Nephron (organoid): ENCODE results near the gene IFNLR1.

Source experiments
- H3K27ac Mint-ChIP-seq, 3 experiments: 2 replicates each; pipeline ENCODE4 v1.8.0; 2020; ENCODE audit warnings: mixed read lengths in 3 of 3, mild to moderate bottlenecking in 2 of 3, moderate library complexity in 1 of 3
- H3K27me3 Mint-ChIP-seq: 2 replicates; pipeline ENCODE4 v1.8.0; 2021; ENCODE audit warnings: low read depth, mild to moderate bottlenecking, moderate library complexity, mixed read lengths
- H3K36me3 Mint-ChIP-seq: 2 replicates; pipeline ENCODE4 v1.8.0; 2020; ENCODE audit warnings: low read depth, mixed read lengths
- H3K4me1 Mint-ChIP-seq: 2 replicates; pipeline ENCODE4 v1.8.0; 2020; ENCODE audit warnings: mixed read lengths
- H3K4me3 Mint-ChIP-seq, 3 experiments: 2 replicates each; pipeline ENCODE4 v1.8.0; 2020; ENCODE audit warnings: mild to moderate bottlenecking in 3 of 3, mixed read lengths in 3 of 3, moderate library complexity in 2 of 3
- H3K9me3 Mint-ChIP-seq: 2 replicates; pipeline ENCODE4 v1.8.0; 2020; ENCODE audit warnings: mixed read lengths
- CTCF ChIP-seq, 3 experiments: fragments of 200-600 bp; sonication (generic); IDR thresholded peaks; one replicate each; pipeline ENCODE4 v1.5.0; 2021; ENCODE audit warnings: antibody characterized with exemption in 3 of 3; ENCODE audit not compliant: unreplicated experiment in 3 of 3

The IFNLR1 gene

GRCh38 chr1:24126018-24126671 is 60.9 kb downstream of the IFNLR1 start:
- Mint-ChIP-seq H3K36me3 (no peaks in the 10 kb centered on the region), H3K27ac (no peak overlapping the region), H3K27me3 (peaks cover 15% of the 10 kb centered on the region), H3K4me1 (no peaks in the 10 kb centered on the region), H3K4me3 (no peak overlapping the region), H3K9me3 (peaks cover 8% of the 10 kb centered on the region)
- no peak for TF ChIP-seq CTCF (IDR thresholded peaks at IDR 0.05; ENCODE audit: unreplicated experiment in 3 of 3)

- Mint-ChIP-seq H3K36me3 (no peaks in the 10 kb centered on the region), H3K9me3 (peaks cover 6% of the 10 kb centered on the region), H3K4me1 (no peaks in the 10 kb centered on the region), H3K27ac (no peak overlapping the region), H3K27me3 (peaks cover 17% of the 10 kb centered on the region), H3K4me3 (no peak overlapping the region)
- TF ChIP-seq CTCF (IDR thresholded peaks at IDR 0.05; ENCODE audit: unreplicated experiment in 3 of 3) = no peak
Observed at GRCh38 chr1:24125456-24125855, 61.6 kb downstream of the IFNLR1 start.

GRCh38 chr1:24124980-24125379 is 62.1 kb downstream of the IFNLR1 start:
- H3K27ac Mint-ChIP-seq = no peak overlapping the region
- no peak for TF ChIP-seq CTCF (IDR thresholded peaks at IDR 0.05; ENCODE audit: unreplicated experiment in 3 of 3)
- peaks cover 5% of the 10 kb centered on the region for H3K4me1 Mint-ChIP-seq
- no peaks in the 10 kb centered on the region for H3K36me3 Mint-ChIP-seq
- peaks cover 6% of the 10 kb centered on the region for H3K9me3 Mint-ChIP-seq
- H3K27me3 Mint-ChIP-seq = peaks cover 17% of the 10 kb centered on the region
- H3K4me3 Mint-ChIP-seq = no peak overlapping the region

GRCh38 chr1:24123611-24124010 is 63.5 kb downstream of the IFNLR1 start:
- H3K4me3 Mint-ChIP-seq = no peak overlapping the region
- no peak for TF ChIP-seq CTCF (IDR thresholded peaks at IDR 0.05; ENCODE audit: unreplicated experiment in 3 of 3)
- H3K4me1 Mint-ChIP-seq = peaks cover 5% of the 10 kb centered on the region
- H3K9me3 Mint-ChIP-seq = no peaks in the 10 kb centered on the region
- no peaks in the 10 kb centered on the region for H3K36me3 Mint-ChIP-seq
- H3K27me3 Mint-ChIP-seq = peaks cover 18% of the 10 kb centered on the region
- H3K27ac Mint-ChIP-seq = no peak overlapping the region

GRCh38 chr1:24122776-24123175 is 64.3 kb downstream of the IFNLR1 start:
- Mint-ChIP-seq H3K4me1 (peaks cover 6% of the 10 kb centered on the region), H3K36me3 (no peaks in the 10 kb centered on the region), H3K27ac (no peak overlapping the region), H3K4me3 (no peak overlapping the region), H3K27me3 (peaks cover 22% of the 10 kb centered on the region), H3K9me3 (no peaks in the 10 kb centered on the region)
- TF ChIP-seq CTCF (IDR thresholded peaks at IDR 0.05; ENCODE audit: unreplicated experiment in 3 of 3) = no peak

GRCh38 chr1:24121406-24121805 is 65.7 kb downstream of the IFNLR1 start:
- peaks cover 25% of the 10 kb centered on the region for H3K27me3 Mint-ChIP-seq
- no peaks in the 10 kb centered on the region for H3K36me3 Mint-ChIP-seq
- H3K9me3 Mint-ChIP-seq = no peaks in the 10 kb centered on the region
- no peak overlapping the region for H3K27ac Mint-ChIP-seq
- no peak overlapping the region for H3K4me3 Mint-ChIP-seq
- H3K4me1 Mint-ChIP-seq = peaks cover 12% of the 10 kb centered on the region
- no peak for TF ChIP-seq CTCF (IDR thresholded peaks at IDR 0.05; ENCODE audit: unreplicated experiment in 3 of 3)
